Measurements from ENCODE around the gene ARHGAP22. TPM values are rescaled to one million over a fixed set of nuclear protein-coding genes. Genes with fewer than 3 reads are reported as not detected.

Gene ARHGAP22
- polyA plus RNA-seq, 3 donors = 1.5 to 7.8 (median 1.9) TPM

DNA sequence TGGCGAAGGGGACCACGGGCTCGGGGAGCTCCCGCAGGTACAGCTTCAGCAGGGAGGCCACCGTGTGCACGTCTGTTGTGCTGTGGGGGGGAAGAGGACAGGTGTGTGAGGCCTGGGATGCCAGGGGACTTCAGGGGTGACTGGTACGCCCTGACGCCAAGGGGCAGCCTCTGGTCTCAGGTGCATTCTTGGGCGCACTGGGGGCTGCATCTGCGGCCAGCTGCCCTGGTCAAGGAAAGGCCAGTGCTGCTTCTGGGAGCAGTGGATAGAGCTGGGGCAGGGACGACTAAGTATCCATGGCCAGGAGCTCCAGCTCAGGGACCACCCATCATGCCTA is 149.8 kb downstream of the ARHGAP22 start:
- H4K20me1 ChIP-seq (ENCODE audit: insufficient read depth, low read length) = no peaks in the 10 kb centered on the region
- H2AFZ ChIP-seq (ENCODE audit: insufficient read depth, low read depth, low read length, poor library complexity, severe bottlenecking) = no peak overlapping the region
- no peaks in the 10 kb centered on the region for H3K9me3 ChIP-seq (replicated peaks in 1 of 2; ENCODE audit: control insufficient read depth in 1 of 2, insufficient read depth in 1 of 2, low read length in 2 of 2)
- no peak overlapping the region for H3K27ac ChIP-seq (ENCODE audit: low read depth in 1 of 2, low read length in 2 of 2)
- DNase-seq = no peak
- WGBS (ENCODE audit: insufficient coverage) = 96% methylated on average over 11 of the region's 11 CpGs
- intact Hi-C loops (cut with micrococcal nuclease) = no loop called here
- H3K4me2 ChIP-seq (replicated peaks; ENCODE audit: extremely low read depth, low read length, poor library complexity, severe bottlenecking) = no peak overlapping the region
- TF ChIP-seq CTCF (IDR thresholded peaks at IDR 0.05) = no peak
- Mint-ChIP-seq H3K4me1 (peaks cover 20% of the 10 kb centered on the region), H3K9me3 (no peaks in the 10 kb centered on the region), H3K4me3 (no peak overlapping the region), H3K27me3 (ENCODE audit: low read depth in 3 of 3) (peaks cover 0 to 3% (median 1%) of the 10 kb centered on the region in 3 donors), H3K27ac (no peak overlapping the region), H3K36me3 (no peaks in the 10 kb centered on the region)
- no peaks in the 10 kb centered on the region for H3K79me2 ChIP-seq (ENCODE audit: insufficient read depth, low read length)
- H3K36me3 ChIP-seq (replicated peaks in 1 of 2; ENCODE audit: control insufficient read depth in 1 of 2, insufficient read depth in 2 of 2, low read length in 2 of 2) = no peaks in the 10 kb centered on the region
- no peaks in the 10 kb centered on the region for H3K27me3 ChIP-seq (ENCODE audit: control insufficient read depth in 2 of 2, insufficient read depth in 2 of 2, low read length in 2 of 2)
- H3K4me1 ChIP-seq (ENCODE audit: control insufficient read depth in 1 of 2, insufficient read depth in 2 of 2, low read length in 2 of 2) = peaks cover 26 to 29% of the 10 kb centered on the region in 2 donors
- no peak overlapping the region for H3K4me3 ChIP-seq (replicated peaks in 1 of 3; ENCODE audit: low read depth in 2 of 3, low read length in 3 of 3)
- no peak overlapping the region for H3K9ac ChIP-seq (ENCODE audit: insufficient read depth, low read length, poor library complexity, severe bottlenecking)

- H3K9me3 Mint-ChIP-seq = no peaks in the 10 kb centered on the region
- H3K4me3 Mint-ChIP-seq = no peak overlapping the region
- H3K9me3 ChIP-seq (replicated peaks in 1 of 2; ENCODE audit: control insufficient read depth in 1 of 2, insufficient read depth in 1 of 2, low read length in 2 of 2) = no peaks in the 10 kb centered on the region
- DNase-seq = no peak
- no peak overlapping the region for H3K4me3 ChIP-seq (replicated peaks in 1 of 3; ENCODE audit: low read depth in 2 of 3, low read length in 3 of 3)
- no peaks in the 10 kb centered on the region for H3K79me2 ChIP-seq (ENCODE audit: insufficient read depth, low read length)
- no peak overlapping the region for H2AFZ ChIP-seq (ENCODE audit: insufficient read depth, low read depth, low read length, poor library complexity, severe bottlenecking)
- intact Hi-C loops (cut with micrococcal nuclease) = no loop called here
- H3K4me1 ChIP-seq (ENCODE audit: control insufficient read depth in 1 of 2, insufficient read depth in 2 of 2, low read length in 2 of 2) = peaks cover 23% of the 10 kb centered on the region in 2 donors
- no peak overlapping the region for H3K27ac ChIP-seq (ENCODE audit: low read depth in 1 of 2, low read length in 2 of 2)
- H3K36me3 ChIP-seq (replicated peaks in 1 of 2; ENCODE audit: control insufficient read depth in 1 of 2, insufficient read depth in 2 of 2, low read length in 2 of 2) = no peaks in the 10 kb centered on the region
- H3K27me3 ChIP-seq (ENCODE audit: control insufficient read depth in 2 of 2, insufficient read depth in 2 of 2, low read length in 2 of 2) = no peaks in the 10 kb centered on the region
- H4K20me1 ChIP-seq (ENCODE audit: insufficient read depth, low read length) = no peaks in the 10 kb centered on the region
- H3K36me3 Mint-ChIP-seq = no peaks in the 10 kb centered on the region
- WGBS (ENCODE audit: insufficient coverage) = 92% methylated on average over 7 of the region's 12 CpGs
- H3K9ac ChIP-seq (ENCODE audit: insufficient read depth, low read length, poor library complexity, severe bottlenecking) = no peak overlapping the region
- peaks cover 0 to 3% (median 1%) of the 10 kb centered on the region in 3 donors for H3K27me3 Mint-ChIP-seq (ENCODE audit: low read depth in 3 of 3)
- no peak for TF ChIP-seq CTCF (IDR thresholded peaks at IDR 0.05)
- H3K4me1 Mint-ChIP-seq = peaks cover 17% of the 10 kb centered on the region
- H3K27ac Mint-ChIP-seq = no peak overlapping the region
- H3K4me2 ChIP-seq (replicated peaks; ENCODE audit: extremely low read depth, low read length, poor library complexity, severe bottlenecking) = no peak overlapping the region
Measured at GRCh38 chr10:48454302-48455054, 150.4 kb downstream of the ARHGAP22 start.

Data from CD14-positive monocyte (primary cell).